Right lobe of liver (tissue), 6 donors: ENCODE results near the gene SFXN3. TPM values are rescaled to one million over a fixed set of nuclear protein-coding genes. Genes with fewer than 3 reads are reported as not detected.

Source experiments
- ATAC-seq, 4 donors: fragments of 200-7000 bp; cut with Tn5 transposase; one replicate each; pipeline ENCODE4 v1.9.1; 2020; ENCODE audit warnings: mild to moderate bottlenecking in 4 of 4, moderate library complexity in 4 of 4
- DNase-seq, 3 donors: peaks; one replicate each; pipeline ENCODE4 v3.0.0-alpha.2; 2020
- H3K27ac ChIP-seq, 3 donors: fragments of 200-600 bp; one replicate each; pipeline ENCODE4 v1.8.0; 2022
- H3K27me3 ChIP-seq, 2 donors: fragments of 200-600 bp; one replicate each; pipeline ENCODE4 v1.8.0; 2022
- H3K36me3 ChIP-seq, 4 donors: fragments of 200-600 bp; sonication (generic) in 1 of 4; one replicate each; pipeline versions ENCODE4 v1.5.1 to v1.8.0; 2017 to 2022; ENCODE audit warnings: control low read depth in 1 of 4
- H3K4me1 ChIP-seq, 4 donors: fragments of 200-600 bp; sonication (generic) in 1 of 4; one replicate each; pipeline versions ENCODE4 v1.5.1 to v1.8.0; 2017 to 2022; ENCODE audit warnings: control low read depth in 1 of 4
- H3K4me3 ChIP-seq, 3 donors: fragments of 200-600 bp; one replicate each; pipeline ENCODE4 v1.8.0; 2022
- H3K9me3 ChIP-seq, 4 donors: fragments of 200-600 bp; sonication (generic) in 1 of 4; one replicate each; pipeline versions ENCODE4 v1.5.1 to v1.8.0; 2017 to 2022; ENCODE audit warnings: control low read depth in 1 of 4
- CTCF ChIP-seq, 4 donors: fragments of 200-600 bp in 3 of 4; fragments of 450-650 bp in 1 of 4; IDR thresholded peaks; one replicate each; pipeline versions ENCODE4 v1.5.1 to v1.8.0; 2016 to 2022; ENCODE audit warnings: antibody characterized with exemption in 4 of 4, mild to moderate bottlenecking in 2 of 4
- POLR2A ChIP-seq: fragments of 450-650 bp; IDR thresholded peaks from one replicate; pipeline ENCODE4 v1.6.1; 2017; ENCODE audit warnings: antibody characterized with exemption, mild to moderate bottlenecking
- WGBS: methylation state at CpG from one replicate; pipeline ENCODE4 v1.1.6; 2018; ENCODE audit warnings: low coverage, low lambda C conversion rate; ENCODE audit not compliant: insufficient coverage; ENCODE audit errors: missing lambda C conversion rate; 5-methylcytosine and 5-hydroxymethylcytosine counted together
- intact Hi-C, 2 donors: fragments of 100-400 bp; cut with DNase I; formaldehyde crosslinking; loops; one replicate each; pipeline versions ENCODE4 v1.11.2 to v1.14.1; 2022
- total RNA-seq, 6 experiments: library from RNA; depleted of rRNA in 2 of 6; stranded (reverse); fragments of >200 nt in 2 of 6; fragmentation: NEBNext Ultra II Directional in 3 of 6; extraction: Animal tissue kit (Norgen Biotek cat#: 25700) in 3 of 6; gene quantifications; one replicate each; pipeline versions ENCODE4 v1.1.0 to v1.2.4, GENCODE V29; 2016 to 2023
- donor health status: DM: no; HTN: yes; CAD: no.
- donor health status: DM: no; HTN: no; CAD: no.
- donor health status: DM: no; HTN: no; CAD: no.
- donor health status: DM: no; HTN: yes; CAD: no.
- donor health status: DM: no; HTN: yes; CAD: no.

SFXN3 gene
- total RNA-seq, 6 experiments from 2014 or later = 4.0 to 17.0 (median 7.6) TPM

- ATAC-seq (no peak), DNase-seq (no peak)
- TF ChIP-seq POLR2A (no peak), CTCF (IDR thresholded peaks at IDR 0.05) (no peak)
- H3K9me3 ChIP-seq = no peaks in the 10 kb centered on the region
- peak overlapping the region in 2 of 3 donors; percentile 58 to 78 for H3K27ac ChIP-seq
- 2% methylated on average over 15 of the region's 15 CpGs for WGBS
- H3K4me3 ChIP-seq = peak overlapping the region; percentile 64 to 96 (median 87)
- no peaks in the 10 kb centered on the region for H3K27me3 ChIP-seq
- H3K36me3 ChIP-seq = peaks cover 0 to 25% (median 6%) of the 10 kb centered on the region in 4 donors
- peaks cover 0 to 29% (median 9%) of the 10 kb centered on the region in 4 donors for H3K4me1 ChIP-seq
- intact Hi-C loops = no loop called here
These were observed 43.4 kb upstream of the SFXN3 start for GRCh38 chr10:100987685-100988049.

- no peak for TF ChIP-seq POLR2A
- H3K4me3 ChIP-seq = peak overlapping the region; percentile 64 to 96 (median 87)
- H3K4me1 ChIP-seq = peaks cover 0 to 29% (median 9%) of the 10 kb centered on the region in 4 donors
- intact Hi-C loops = no loop called here
- no peaks in the 10 kb centered on the region for H3K9me3 ChIP-seq
- no CpG with 5 or more reads among the region's 10 CpGs for WGBS
- no peak overlapping the region for H3K27ac ChIP-seq
- H3K36me3 ChIP-seq = peaks cover 0 to 21% (median 6%) of the 10 kb centered on the region in 4 donors
- H3K27me3 ChIP-seq = no peaks in the 10 kb centered on the region
- no peak for DNase-seq
- ATAC-seq = no peak
These were observed 42.9 kb upstream of the SFXN3 start for GRCh38 chr10:100988166-100988565.

- Histone ChIP-seq H3K27me3 (no peaks in the 10 kb centered on the region), H3K4me1 (peaks cover 0 to 29% (median 9%) of the 10 kb centered on the region in 4 donors), H3K9me3 (no peaks in the 10 kb centered on the region), H3K4me3 (no peak overlapping the region), H3K36me3 (peaks cover 0 to 13% (median 7%) of the 10 kb centered on the region in 4 donors), H3K27ac (no peak overlapping the region)
- ATAC-seq (no peak), DNase-seq (no peak)
- WGBS = 92% methylated on average over 5 of the region's 21 CpGs
- intact Hi-C loops = no loop called here
- TF ChIP-seq POLR2A (no peak), CTCF (IDR thresholded peaks at IDR 0.05) (no peak)
These were observed 41.9 kb upstream of the SFXN3 start for GRCh38 chr10:100989088-100989487.

GRCh38 chr10:100993986-100994708 lies 36.9 kb upstream of the SFXN3 start:
- intact Hi-C loops = no loop called here
- H3K36me3 ChIP-seq = peaks cover 0 to 9% (median 7%) of the 10 kb centered on the region in 4 donors
- WGBS = 50% methylated on average over 8 of the region's 10 CpGs
- H3K9me3 ChIP-seq = no peaks in the 10 kb centered on the region
- no peak for DNase-seq
- peaks cover 0 to 18% (median 3%) of the 10 kb centered on the region in 4 donors for H3K4me1 ChIP-seq
- ATAC-seq = no peak
- TF ChIP-seq CTCF (IDR thresholded peaks at IDR 0.05) (peak; percentile 61 to 69 (median 63)), POLR2A (no peak)
- H3K27me3 ChIP-seq = no peaks in the 10 kb centered on the region
- H3K27ac ChIP-seq = no peak overlapping the region
- H3K4me3 ChIP-seq = no peak overlapping the region

GRCh38 chr10:100995181-100995580 lies 35.9 kb upstream of the SFXN3 start:
- peaks cover 0 to 9% (median 7%) of the 10 kb centered on the region in 4 donors for H3K36me3 ChIP-seq
- ATAC-seq = no peak
- H3K9me3 ChIP-seq = no peaks in the 10 kb centered on the region
- WGBS = 76% methylated on average over 3 of the region's 6 CpGs
- DNase-seq = no peak
- H3K4me3 ChIP-seq = no peak overlapping the region
- H3K4me1 ChIP-seq = peaks cover 0 to 18% (median 3%) of the 10 kb centered on the region in 4 donors
- no peaks in the 10 kb centered on the region for H3K27me3 ChIP-seq
- intact Hi-C loops = no loop called here
- no peak overlapping the region for H3K27ac ChIP-seq
- no peak for TF ChIP-seq POLR2A
